ENCODE measurements around the gene UVSSA. TPM values are rescaled to one million over a fixed set of nuclear protein-coding genes. Genes with fewer than 3 reads are reported as not detected.
A peak's percentile ranks its signal among the peaks of the same experiment; 100 is the strongest.

UVSSA gene
- total RNA-seq, 1 donor from 2014 or later: 32.4 TPM

- Mint-ChIP-seq H3K9me3 (no peaks in the 10 kb centered on the region), H3K4me3 (no peak overlapping the region), H3K4me1 (ENCODE audit: unreplicated experiment) (peaks cover 1% of the 10 kb centered on the region), H3K36me3 (peaks cover 17% of the 10 kb centered on the region), H3K27me3 (no peaks in the 10 kb centered on the region), H3K27ac (no peak overlapping the region)
- TF ChIP-seq CTCF (conservative IDR thresholded peaks at IDR 0.05): no peak
- no peak for DNase-seq (ENCODE audit: extremely low spot score, unreplicated experiment)
Measured at GRCh38 chr4:1374706-1375045, 27.7 kb downstream of the UVSSA start.

GRCh38 chr4:1375051-1375721 lies 28.2 kb downstream of the UVSSA start:
- no peaks in the 10 kb centered on the region for H3K27me3 Mint-ChIP-seq
- H3K9me3 Mint-ChIP-seq: no peaks in the 10 kb centered on the region
- no peak overlapping the region for H3K27ac Mint-ChIP-seq
- peaks cover 16% of the 10 kb centered on the region for H3K36me3 Mint-ChIP-seq
- no peak for DNase-seq (ENCODE audit: extremely low spot score, unreplicated experiment)
- TF ChIP-seq CTCF (conservative IDR thresholded peaks at IDR 0.05): no peak
- no peaks in the 10 kb centered on the region for H3K4me1 Mint-ChIP-seq (ENCODE audit: unreplicated experiment)
- no peak overlapping the region for H3K4me3 Mint-ChIP-seq

- Mint-ChIP-seq H3K36me3 (peaks cover 16% of the 10 kb centered on the region), H3K4me3 (no peak overlapping the region), H3K9me3 (no peaks in the 10 kb centered on the region), H3K27me3 (no peaks in the 10 kb centered on the region), H3K4me1 (ENCODE audit: unreplicated experiment) (no peaks in the 10 kb centered on the region), H3K27ac (no peak overlapping the region)
- no peak for DNase-seq (ENCODE audit: extremely low spot score, unreplicated experiment)
- TF ChIP-seq CTCF (conservative IDR thresholded peaks at IDR 0.05): no peak
Measured at GRCh38 chr4:1375761-1376322, 28.8 kb downstream of the UVSSA start.

- H3K9me3 Mint-ChIP-seq: no peaks in the 10 kb centered on the region
- no peak overlapping the region for H3K4me3 Mint-ChIP-seq
- H3K4me1 Mint-ChIP-seq (ENCODE audit: unreplicated experiment): no peaks in the 10 kb centered on the region
- H3K27ac Mint-ChIP-seq: no peak overlapping the region
- no peaks in the 10 kb centered on the region for H3K27me3 Mint-ChIP-seq
- no peak for TF ChIP-seq CTCF (conservative IDR thresholded peaks at IDR 0.05)
- H3K36me3 Mint-ChIP-seq: peaks cover 16% of the 10 kb centered on the region
- no peak for DNase-seq (ENCODE audit: extremely low spot score, unreplicated experiment)
Measured at GRCh38 chr4:1376391-1376840, 29.4 kb downstream of the UVSSA start.

GRCh38 chr4:1376841-1377605 lies 30.0 kb downstream of the UVSSA start:
- Mint-ChIP-seq H3K36me3 (peaks cover 14% of the 10 kb centered on the region), H3K4me1 (ENCODE audit: unreplicated experiment) (no peaks in the 10 kb centered on the region), H3K9me3 (no peaks in the 10 kb centered on the region), H3K27me3 (no peaks in the 10 kb centered on the region), H3K4me3 (no peak overlapping the region), H3K27ac (no peak overlapping the region)
- TF ChIP-seq CTCF (conservative IDR thresholded peaks at IDR 0.05): peak; percentile 27
- DNase-seq (ENCODE audit: extremely low spot score, unreplicated experiment): no peak

Measured in type B pancreatic cell (in vitro differentiated cells).